Measurements from ENCODE around the gene CDH4. TPM values are rescaled to one million over a fixed set of nuclear protein-coding genes. Genes with fewer than 3 reads are reported as not detected.

The CDH4 gene
- total and polyA plus RNA-seq, 8 donors: under 0.01 to 2.2 (median 0.11) TPM; not detected in 2

- Histone ChIP-seq H3K4me3 (no peak overlapping the region), H3K4me1 (no peaks in the 10 kb centered on the region), H3K27me3 (peaks cover 0 to 31% (median 0%) of the 10 kb centered on the region in 3 donors), H3K36me3 (no peaks in the 10 kb centered on the region), H3K9me3 (no peaks in the 10 kb centered on the region), H3K27ac (no peak overlapping the region)
- no peak for DNase-seq
- TF ChIP-seq EP300 (IDR thresholded peaks at IDR 0.05) (no peak), POLR2AphosphoS5 (IDR thresholded peaks at IDR 0.05) (no peak), CTCF (IDR thresholded peaks at IDR 0.05) (no peak), POLR2A (IDR thresholded peaks at IDR 0.05) (no peak)
- intact Hi-C loops (cut with DNase I; ENCODE audit: low total_unique reads): no loop called here
- WGBS, 5 donors: 39 to 49% (median 48%) methylated on average over 11 of the region's 11 CpGs
Measured at GRCh38 chr20:61500791-61501321, 248.8 kb downstream of the CDH4 start.

- intact Hi-C loops (cut with DNase I; ENCODE audit: low total_unique reads): no loop called here
- TF ChIP-seq POLR2A (IDR thresholded peaks at IDR 0.05) (no peak), CTCF (IDR thresholded peaks at IDR 0.05) (no peak), POLR2AphosphoS5 (IDR thresholded peaks at IDR 0.05) (no peak), EP300 (IDR thresholded peaks at IDR 0.05) (no peak)
- 86 to 96% (median 95%) methylated on average over 4 of the region's 4 CpGs for WGBS, 5 donors
- Histone ChIP-seq H3K4me1 (no peaks in the 10 kb centered on the region), H3K4me3 (no peak overlapping the region), H3K36me3 (no peaks in the 10 kb centered on the region), H3K27me3 (peaks cover 0 to 41% (median 0%) of the 10 kb centered on the region in 3 donors), H3K27ac (no peak overlapping the region), H3K9me3 (no peaks in the 10 kb centered on the region)
- DNase-seq: no peak
Measured at GRCh38 chr20:61502433-61502832, 250.4 kb downstream of the CDH4 start.

- H3K4me3 ChIP-seq: no peak overlapping the region
- no peak for DNase-seq
- no peak overlapping the region for H3K27ac ChIP-seq
- TF ChIP-seq POLR2A (IDR thresholded peaks at IDR 0.05): no peak
- TF ChIP-seq POLR2AphosphoS5 (IDR thresholded peaks at IDR 0.05): no peak
- TF ChIP-seq CTCF (IDR thresholded peaks at IDR 0.05): no peak
- no peak for TF ChIP-seq EP300 (IDR thresholded peaks at IDR 0.05)
- peaks cover 0 to 47% (median 0%) of the 10 kb centered on the region in 3 donors for H3K27me3 ChIP-seq
- no peaks in the 10 kb centered on the region for H3K9me3 ChIP-seq
- no peaks in the 10 kb centered on the region for H3K36me3 ChIP-seq
- H3K4me1 ChIP-seq: no peaks in the 10 kb centered on the region
- intact Hi-C loops (cut with DNase I; ENCODE audit: low total_unique reads): no loop called here
- 68 to 79% (median 77%) methylated on average over 7 of the region's 7 CpGs for WGBS, 5 donors
Measured at GRCh38 chr20:61503106-61503505, 251.0 kb downstream of the CDH4 start.

GRCh38 chr20:61505508-61505907 lies 253.4 kb downstream of the CDH4 start:
- H3K4me3 ChIP-seq: no peak overlapping the region
- no peak for DNase-seq
- 75 to 85% (median 80%) methylated on average over 8 of the region's 8 CpGs for WGBS, 5 donors
- TF ChIP-seq EP300 (IDR thresholded peaks at IDR 0.05): no peak
- no peak for TF ChIP-seq POLR2AphosphoS5 (IDR thresholded peaks at IDR 0.05)
- TF ChIP-seq POLR2A (IDR thresholded peaks at IDR 0.05): no peak
- intact Hi-C loops (cut with DNase I; ENCODE audit: low total_unique reads): no loop called here
- H3K27ac ChIP-seq: no peak overlapping the region
- peaks cover 0 to 52% (median 0%) of the 10 kb centered on the region in 3 donors for H3K27me3 ChIP-seq
- no peaks in the 10 kb centered on the region for H3K36me3 ChIP-seq
- no peaks in the 10 kb centered on the region for H3K4me1 ChIP-seq
- H3K9me3 ChIP-seq: no peaks in the 10 kb centered on the region

GRCh38 chr20:61507778-61508177 lies 255.7 kb downstream of the CDH4 start:
- H3K4me1 ChIP-seq: no peaks in the 10 kb centered on the region
- WGBS, 5 donors: 41 to 60% (median 50%) methylated on average over 11 of the region's 11 CpGs
- no peak overlapping the region for H3K27ac ChIP-seq
- no peak for DNase-seq
- no peaks in the 10 kb centered on the region for H3K9me3 ChIP-seq
- peaks cover 0 to 49% (median 0%) of the 10 kb centered on the region in 3 donors for H3K27me3 ChIP-seq
- no peak overlapping the region for H3K4me3 ChIP-seq
- intact Hi-C loops (cut with DNase I; ENCODE audit: low total_unique reads): no loop called here
- no peaks in the 10 kb centered on the region for H3K36me3 ChIP-seq
- TF ChIP-seq POLR2A (IDR thresholded peaks at IDR 0.05): no peak
- no peak for TF ChIP-seq CTCF (IDR thresholded peaks at IDR 0.05)
- no peak for TF ChIP-seq POLR2AphosphoS5 (IDR thresholded peaks at IDR 0.05)
